ENCODE results near the gene C19orf25.

Gene C19orf25

DNA sequence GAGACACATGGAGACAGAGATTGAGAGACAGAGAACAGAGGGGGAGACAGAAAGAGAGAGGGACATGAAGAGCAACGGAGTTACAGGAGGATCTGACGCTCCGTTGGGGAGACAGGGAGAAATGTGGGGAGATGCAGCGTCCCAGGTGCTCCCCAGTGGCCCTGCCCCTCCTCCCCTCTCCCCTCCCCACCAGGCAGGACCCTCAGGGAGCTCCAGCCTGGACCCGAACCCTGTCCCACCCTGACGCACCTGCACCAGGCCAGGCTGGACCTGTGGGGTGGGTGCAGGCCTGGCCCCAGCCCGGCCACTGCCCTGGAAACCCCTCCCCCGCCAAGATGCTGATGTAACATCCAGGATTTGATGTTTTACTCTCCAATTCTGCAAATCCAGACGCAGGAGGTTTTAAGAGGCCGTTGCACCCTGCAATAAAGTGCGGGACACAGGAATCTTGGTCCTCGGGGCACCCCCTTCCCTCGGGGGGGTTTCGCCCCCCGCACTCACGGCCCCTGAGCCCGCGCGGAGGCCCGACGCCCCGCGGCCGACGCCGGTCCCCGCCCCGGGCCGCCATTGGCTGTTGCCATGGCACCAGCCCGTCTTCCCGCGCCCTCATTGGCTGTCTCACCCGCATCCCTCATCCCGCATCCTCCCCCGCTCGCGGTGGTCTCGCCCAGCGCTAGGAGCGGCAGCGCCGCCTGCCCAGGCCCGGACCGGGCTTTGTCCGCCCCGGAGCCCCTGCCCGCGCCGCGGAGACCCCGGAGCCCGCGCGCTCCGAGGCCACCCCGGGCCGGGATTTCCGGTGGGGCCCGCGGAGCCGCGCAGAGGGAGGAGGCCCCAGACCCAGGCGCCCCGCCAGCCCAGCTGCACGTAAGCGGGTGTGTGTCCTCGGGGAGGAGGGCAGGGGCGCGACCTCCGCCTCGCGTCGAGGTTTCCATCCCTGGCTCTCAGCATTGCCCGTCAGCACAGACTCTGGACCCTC, 29.3 kb downstream of the C19orf25 start, which contains the start of gene APC2:
TSS of gene APC2 (plus strand) at position 655 of the 976 bp plus-strand sequence. CDS start 2,881 bp downstream, outside the sequence.
- ChIA-PET POLR2A (ENCODE audit: low non-redundant PET) (no interaction called here), CTCF (no interaction called here)
- peak; percentile 66 for DNase-seq (ENCODE audit: low spot score)
- TF ChIP-seq CTCF (conservative IDR thresholded peaks at IDR 0.05; ENCODE audit: low read depth), result no peak
- H3K27ac ChIP-seq, result 0 out of 2 replicates have a peak within 1 kb of the TSS, but pooled peaks have one; percentile 10

DNA sequence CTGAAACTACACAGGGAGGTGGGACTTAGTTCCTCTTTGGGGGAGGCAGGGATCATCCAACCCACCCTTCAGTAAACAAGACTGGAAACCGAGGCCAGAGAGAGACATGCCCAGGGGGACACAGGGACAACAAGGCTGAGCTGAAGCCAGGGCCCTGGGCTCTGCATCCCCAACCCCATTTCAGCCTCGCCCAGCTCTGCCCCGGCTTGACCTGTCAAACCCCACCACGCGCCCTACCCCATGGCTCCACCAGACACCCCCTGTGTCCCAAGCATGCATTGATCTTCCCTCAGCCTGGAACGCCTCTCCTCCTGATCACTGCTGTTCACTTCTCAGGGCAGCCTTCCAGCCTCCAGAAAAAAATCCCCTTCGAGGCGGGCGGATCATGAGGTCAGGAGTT, 31.1 kb downstream of the C19orf25 start:
- no peak for DNase-seq (ENCODE audit: low spot score)
- CTCF ChIA-PET, result no interaction called here
- no peak for TF ChIP-seq CTCF (conservative IDR thresholded peaks at IDR 0.05; ENCODE audit: low read depth)
- POLR2A ChIA-PET (ENCODE audit: low non-redundant PET), result no interaction called here
- no peak overlapping the region for H3K27ac ChIP-seq

DNA sequence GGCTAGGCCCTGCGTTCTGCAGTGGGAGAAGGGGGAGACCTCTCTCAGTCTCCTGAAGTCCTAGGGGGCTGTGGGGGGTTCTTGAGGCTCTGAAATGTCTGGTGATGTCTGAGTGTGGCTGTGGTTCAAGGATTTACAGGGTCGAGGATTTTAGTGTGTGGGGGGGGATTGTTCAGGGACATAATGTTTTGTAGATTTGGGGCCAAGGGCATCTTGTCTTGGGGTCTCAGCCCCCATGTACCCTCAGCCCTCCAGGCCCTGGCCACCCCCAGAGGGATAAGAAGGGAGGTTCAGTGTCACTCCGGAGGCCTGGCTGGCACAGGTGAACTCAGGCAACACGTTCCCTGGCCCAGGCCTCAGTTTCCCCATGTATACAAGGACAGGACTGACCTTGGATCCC, 31.5 kb downstream of the C19orf25 start:
- TF ChIP-seq CTCF (conservative IDR thresholded peaks at IDR 0.05; ENCODE audit: low read depth), result no peak
- POLR2A ChIA-PET (ENCODE audit: low non-redundant PET), result no interaction called here
- H3K27ac ChIP-seq, result no peak overlapping the region
- CTCF ChIA-PET, result no interaction called here
- DNase-seq (ENCODE audit: low spot score), result no peak

DNA sequence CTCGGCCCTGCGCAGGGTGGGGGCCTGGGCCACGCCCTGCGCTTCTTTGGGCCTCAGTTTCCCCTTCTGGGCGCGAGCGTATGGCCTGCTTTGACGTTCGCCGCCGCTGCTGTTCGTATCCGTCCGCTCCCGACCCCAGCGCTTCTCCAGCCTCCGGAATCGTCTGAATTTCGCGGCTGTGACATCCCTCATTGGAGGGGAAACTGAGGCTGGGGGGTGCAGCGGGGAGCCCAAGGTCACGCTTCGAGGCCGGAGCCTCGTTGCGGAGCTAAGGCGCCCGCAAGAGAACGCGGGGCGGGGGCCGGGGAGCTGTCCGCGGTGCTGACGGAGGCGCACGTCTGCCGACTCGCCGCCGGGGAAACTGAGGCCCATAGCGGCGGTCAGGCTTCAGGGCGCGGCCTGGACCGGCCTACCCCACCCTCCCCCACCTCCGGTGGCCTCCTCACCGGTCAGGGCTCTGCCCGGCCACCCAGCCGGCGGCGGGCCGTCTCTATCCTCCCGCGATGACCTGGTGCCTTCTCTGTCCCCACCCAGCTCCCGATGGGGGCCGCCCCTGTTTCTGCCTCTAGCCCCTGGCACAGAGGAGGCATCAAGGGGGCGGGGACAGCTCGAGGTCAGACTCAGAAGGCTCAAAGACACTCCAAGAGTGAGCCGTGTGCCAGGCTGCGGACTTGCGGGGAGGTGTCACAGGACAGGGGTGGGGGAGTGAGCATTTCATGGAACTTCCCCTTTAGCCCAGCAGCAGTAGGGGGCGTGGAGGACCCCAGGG, 32.1 kb downstream of the C19orf25 start:
- ChIA-PET CTCF (interaction anchor here (0.6 kb wide), 1 partner anchor 41 kb away, joined by 3 read pairs; no protein-coding TSS in a partner anchor), POLR2A (ENCODE audit: low non-redundant PET) (no interaction called here)
- no peak for DNase-seq (ENCODE audit: low spot score)

DNA sequence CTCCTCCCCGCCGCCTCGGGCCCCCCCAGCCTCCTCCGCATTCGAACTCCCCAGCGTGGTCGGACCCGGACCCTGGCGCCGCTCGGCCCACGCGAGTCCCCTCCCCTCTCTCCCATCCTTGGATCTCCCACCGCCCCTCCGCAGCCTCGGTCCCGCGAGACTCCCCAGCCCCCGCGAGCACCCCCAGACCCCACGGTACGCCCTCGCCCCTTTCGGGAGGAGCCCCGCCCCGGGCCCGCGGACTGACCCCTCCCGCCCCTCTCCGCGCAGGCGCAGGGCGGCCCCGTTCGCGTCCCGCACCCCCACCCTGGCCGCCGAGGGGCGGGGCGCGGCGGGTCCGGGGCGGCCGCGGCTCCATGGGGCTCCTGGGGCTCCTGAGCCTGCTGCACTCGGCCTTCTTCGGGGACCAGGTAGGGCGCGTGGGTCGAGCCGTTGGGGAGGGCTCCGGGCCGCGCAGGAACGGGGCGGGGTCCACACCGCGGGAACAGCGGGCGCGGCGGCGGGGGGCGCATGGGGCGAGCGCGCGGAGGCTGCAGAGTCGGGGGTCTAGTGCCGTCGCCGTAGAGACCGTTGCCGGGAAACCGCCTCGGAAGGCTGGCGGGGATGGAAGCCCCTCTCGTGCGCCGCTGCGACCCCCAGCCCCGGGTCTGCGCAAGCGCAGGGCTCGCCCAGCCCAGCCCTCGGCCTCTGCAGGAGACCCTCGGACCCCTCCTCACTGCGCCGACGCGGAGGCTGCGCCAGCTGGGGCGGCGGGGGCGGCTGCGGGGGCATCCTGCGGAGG, 32.9 kb downstream of the C19orf25 start:
- POLR2A ChIA-PET (ENCODE audit: low non-redundant PET), result no interaction called here
- CTCF ChIA-PET, result interaction anchor here (0.6 to 1.9 kb wide), 8 partner anchors 7 to 61 kb away, joined by 3 to 11 read pairs (median 4); no protein-coding TSS in a partner anchor
- H3K27ac ChIP-seq, result no peak overlapping the region
- no peak for TF ChIP-seq CTCF (conservative IDR thresholded peaks at IDR 0.05; ENCODE audit: low read depth)
- peak; percentile 47 for DNase-seq (ENCODE audit: low spot score)

More for the DNA sequence above, 32.1 kb downstream of the C19orf25 start:
- no peak overlapping the region for H3K27ac ChIP-seq
- TF ChIP-seq CTCF (conservative IDR thresholded peaks at IDR 0.05; ENCODE audit: low read depth), result no peak
